Measurements from ENCODE around the gene KATNAL1. TPM values are rescaled to one million over a fixed set of nuclear protein-coding genes. Genes with fewer than 3 reads are reported as not detected.

Gene KATNAL1
- total RNA-seq, 5 donors from 2014 or later (not counting 1 experiment from before 2014, with no cell fraction given), result 4.0 to 13.8 (median 7.3) TPM

DNA sequence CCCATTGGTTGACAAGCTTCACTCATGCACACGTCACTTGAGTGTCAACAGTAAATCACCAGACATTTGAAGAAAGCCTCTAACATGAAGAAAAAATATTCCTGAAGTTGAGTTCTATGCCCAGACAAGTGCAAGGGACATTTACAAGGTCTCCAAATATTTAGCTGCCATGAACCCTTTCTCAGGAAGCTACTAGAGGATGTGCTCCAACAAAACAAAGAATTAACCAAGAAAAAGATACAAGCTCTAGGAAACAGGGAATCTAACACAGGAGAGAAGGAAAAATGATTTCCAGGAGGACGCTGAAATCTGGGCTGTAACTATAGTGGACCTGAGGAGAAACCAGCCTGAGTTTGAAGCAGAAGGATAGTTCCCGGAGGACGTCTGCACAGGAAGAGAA is 45.7 kb upstream of the KATNAL1 start:
- Mint-ChIP-seq H3K4me1 (peaks cover 26 to 33% (median 29%) of the 10 kb centered on the region in 3 donors), H3K27ac (no peak overlapping the region), H3K27me3 (no peaks in the 10 kb centered on the region), H3K9me3 (peaks cover 6 to 10% (median 7%) of the 10 kb centered on the region in 3 donors), H3K4me3 (peak overlapping the region in 1 of 3 donors; percentile 1), H3K36me3 (peaks cover 34% of the 10 kb centered on the region)
- Histone ChIP-seq H3K36me3 (ENCODE audit: control insufficient read depth in 2 of 2, extremely low read depth in 1 of 2, insufficient read depth in 1 of 2, low read length in 1 of 2) (no peaks in the 10 kb centered on the region), H3K4me1 (ENCODE audit: control insufficient read depth in 1 of 2, extremely low read depth in 1 of 2, insufficient read depth in 2 of 2, low read length in 2 of 2) (peaks cover 9 to 18% of the 10 kb centered on the region in 2 experiments), H3K9me3 (no peaks in the 10 kb centered on the region), H3K4me3 (ENCODE audit: control insufficient read depth in 1 of 2, extremely low read depth in 1 of 2, low read length in 1 of 2) (no peak overlapping the region), H3K27me3 (replicated peaks in 1 of 2; ENCODE audit: control insufficient read depth in 2 of 2, extremely low read depth in 1 of 2, insufficient read depth in 2 of 2, low read length in 1 of 2) (no peaks in the 10 kb centered on the region), H3K27ac (ENCODE audit: low read length) (no peak overlapping the region)
- ATAC-seq (replicated peaks in 1 of 4), result no peak
- ChIA-PET POLR2A (interaction anchor here in 1 of 2 donors (0.6 kb wide), 2 partner anchors 26 to 445 kb away, joined by 4 read pairs; no protein-coding TSS in a partner anchor), CTCF (interaction anchor here in 1 of 2 donors (0.6 kb wide), 1 partner anchor 66 kb away, joined by 3 read pairs; no protein-coding TSS in a partner anchor)
- DNase-seq, result no peak
- WGBS (ENCODE audit: insufficient coverage), result 100% methylated on average over 2 of the region's 4 CpGs

GRCh38 chr13:30352121-30352520 is 44.8 kb upstream of the KATNAL1 start:
- no peak overlapping the region for H3K4me3 Mint-ChIP-seq
- H3K36me3 Mint-ChIP-seq, result peaks cover 30% of the 10 kb centered on the region
- no peak for DNase-seq
- no peak for ATAC-seq (replicated peaks in 1 of 4)
- H3K27me3 Mint-ChIP-seq, result no peaks in the 10 kb centered on the region
- Histone ChIP-seq H3K27ac (ENCODE audit: low read length) (no peak overlapping the region), H3K27me3 (replicated peaks in 1 of 2; ENCODE audit: control insufficient read depth in 2 of 2, extremely low read depth in 1 of 2, insufficient read depth in 2 of 2, low read length in 1 of 2) (no peaks in the 10 kb centered on the region), H3K36me3 (ENCODE audit: control insufficient read depth in 2 of 2, extremely low read depth in 1 of 2, insufficient read depth in 1 of 2, low read length in 1 of 2) (no peaks in the 10 kb centered on the region), H3K9me3 (no peaks in the 10 kb centered on the region), H3K4me1 (ENCODE audit: control insufficient read depth in 1 of 2, extremely low read depth in 1 of 2, insufficient read depth in 2 of 2, low read length in 2 of 2) (peaks cover 12 to 27% of the 10 kb centered on the region in 2 experiments), H3K4me3 (ENCODE audit: control insufficient read depth in 1 of 2, extremely low read depth in 1 of 2, low read length in 1 of 2) (no peak overlapping the region)
- no peak overlapping the region for H3K27ac Mint-ChIP-seq
- H3K4me1 Mint-ChIP-seq, result peaks cover 34 to 40% (median 37%) of the 10 kb centered on the region in 3 donors
- 96% methylated on average over 2 of the region's 2 CpGs for WGBS (ENCODE audit: insufficient coverage)
- CTCF ChIA-PET, result interaction anchor here (0.6 to 0.7 kb wide), 3 partner anchors 38 to 141 kb away, joined by 3 to 5 read pairs (median 5); no protein-coding TSS in a partner anchor
- peaks cover 6 to 10% (median 7%) of the 10 kb centered on the region in 3 donors for H3K9me3 Mint-ChIP-seq
- POLR2A ChIA-PET, result interaction anchor here (0.6 to 0.8 kb wide), 4 partner anchors 33 to 418 kb away, joined by 3 to 4 read pairs (median 4); no protein-coding TSS in a partner anchor

DNA sequence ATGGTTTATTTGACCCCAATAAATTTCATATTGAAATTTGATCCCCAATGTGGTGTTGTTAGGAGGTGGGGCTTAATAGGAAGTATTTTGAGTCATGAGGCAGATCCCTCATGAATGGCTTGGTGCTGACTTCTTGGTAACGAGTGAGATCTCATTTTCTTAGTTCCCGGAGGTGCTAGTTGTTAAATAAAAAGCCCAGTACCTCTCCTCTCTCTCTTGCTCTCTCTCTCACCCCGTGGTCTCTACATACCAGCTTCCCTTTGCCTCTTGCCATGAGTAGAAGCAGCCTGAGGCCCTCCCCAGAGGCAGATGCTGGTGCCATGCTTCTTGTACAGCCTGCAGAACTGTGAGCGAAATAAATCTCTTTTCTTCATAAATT is 39.4 kb upstream of the KATNAL1 start:
- Histone ChIP-seq H3K4me1 (ENCODE audit: control insufficient read depth in 1 of 2, extremely low read depth in 1 of 2, insufficient read depth in 2 of 2, low read length in 2 of 2) (peaks cover 18 to 31% of the 10 kb centered on the region in 2 experiments), H3K9me3 (no peaks in the 10 kb centered on the region), H3K4me3 (ENCODE audit: control insufficient read depth in 1 of 2, extremely low read depth in 1 of 2, low read length in 1 of 2) (no peak overlapping the region), H3K27me3 (replicated peaks in 1 of 2; ENCODE audit: control insufficient read depth in 2 of 2, extremely low read depth in 1 of 2, insufficient read depth in 2 of 2, low read length in 1 of 2) (no peaks in the 10 kb centered on the region), H3K36me3 (ENCODE audit: control insufficient read depth in 2 of 2, extremely low read depth in 1 of 2, insufficient read depth in 1 of 2, low read length in 1 of 2) (no peaks in the 10 kb centered on the region), H3K27ac (ENCODE audit: low read length) (peak overlapping the region; percentile 19)
- Mint-ChIP-seq H3K9me3 (no peaks in the 10 kb centered on the region), H3K27ac (peak overlapping the region; percentile 56 to 76), H3K4me3 (peak overlapping the region; percentile 45 to 64 (median 60)), H3K36me3 (peaks cover 20% of the 10 kb centered on the region), H3K27me3 (no peaks in the 10 kb centered on the region), H3K4me1 (peaks cover 42 to 53% (median 44%) of the 10 kb centered on the region in 3 donors)
- DNase-seq, result no peak
- WGBS (ENCODE audit: insufficient coverage), result no CpG with 5 or more reads among the region's 4 CpGs
- ChIA-PET CTCF (interaction anchor here (0.7 to 1.9 kb wide), 3 partner anchors 28 to 156 kb away, joined by 3 to 5 read pairs (median 4); no protein-coding TSS in a partner anchor), POLR2A (interaction anchor here in 1 of 2 donors (0.9 kb wide), 1 partner anchor 24 kb away, joined by 3 read pairs; no protein-coding TSS in a partner anchor)
- ATAC-seq (replicated peaks in 1 of 4), result peak; percentile 56 to 66 (median 62)

- ChIA-PET POLR2A (interaction anchor here in 1 of 2 donors (0.6 to 0.9 kb wide), 2 partner anchors 25 to 60 kb away, joined by 3 read pairs; no protein-coding TSS in a partner anchor), CTCF (interaction anchor here (0.6 to 1.9 kb wide), 5 partner anchors 10 to 157 kb away, joined by 3 to 6 read pairs (median 5); no protein-coding TSS in a partner anchor)
- Histone ChIP-seq H3K27ac (ENCODE audit: low read length) (peak overlapping the region; percentile 19), H3K27me3 (replicated peaks in 1 of 2; ENCODE audit: control insufficient read depth in 2 of 2, extremely low read depth in 1 of 2, insufficient read depth in 2 of 2, low read length in 1 of 2) (no peaks in the 10 kb centered on the region), H3K9me3 (no peaks in the 10 kb centered on the region), H3K4me1 (ENCODE audit: control insufficient read depth in 1 of 2, extremely low read depth in 1 of 2, insufficient read depth in 2 of 2, low read length in 2 of 2) (peaks cover 18 to 31% of the 10 kb centered on the region in 2 experiments), H3K4me3 (ENCODE audit: control insufficient read depth in 1 of 2, extremely low read depth in 1 of 2, low read length in 1 of 2) (peak overlapping the region; percentile 9 to 61), H3K36me3 (ENCODE audit: control insufficient read depth in 2 of 2, extremely low read depth in 1 of 2, insufficient read depth in 1 of 2, low read length in 1 of 2) (no peaks in the 10 kb centered on the region)
- ATAC-seq (replicated peaks in 1 of 4) (peak; percentile 88 to 98 (median 96)), DNase-seq (peak; percentile 35 to 87 (median 60))
- Mint-ChIP-seq H3K9me3 (no peaks in the 10 kb centered on the region), H3K27me3 (no peaks in the 10 kb centered on the region), H3K36me3 (peaks cover 20% of the 10 kb centered on the region), H3K4me1 (peaks cover 42 to 52% (median 44%) of the 10 kb centered on the region in 3 donors), H3K27ac (peak overlapping the region; percentile 56 to 76), H3K4me3 (peak overlapping the region; percentile 45 to 64 (median 60))
- 30% methylated on average over 5 of the region's 5 CpGs for WGBS (ENCODE audit: insufficient coverage)
Measured at GRCh38 chr13:30346153-30346788, 38.9 kb upstream of the KATNAL1 start.

GRCh38 chr13:30345426-30346100 is 38.2 kb upstream of the KATNAL1 start:
- no peak overlapping the region for H3K27ac Mint-ChIP-seq

More at GRCh38 chr13:30345426-30346100, 38.2 kb upstream of the KATNAL1 start:
- ATAC-seq (replicated peaks in 1 of 4), result no peak
- Mint-ChIP-seq H3K9me3 (no peaks in the 10 kb centered on the region), H3K4me1 (peaks cover 42 to 52% (median 44%) of the 10 kb centered on the region in 3 donors), H3K4me3 (peak overlapping the region in 1 of 3 donors; percentile 64), H3K36me3 (peaks cover 27% of the 10 kb centered on the region), H3K27me3 (no peaks in the 10 kb centered on the region)
- peaks cover 18 to 31% of the 10 kb centered on the region in 2 experiments for H3K4me1 ChIP-seq (ENCODE audit: control insufficient read depth in 1 of 2, extremely low read depth in 1 of 2, insufficient read depth in 2 of 2, low read length in 2 of 2)
- ChIA-PET CTCF (interaction anchor here in 1 of 2 donors (0.6 to 1.9 kb wide), 4 partner anchors 10 to 84 kb away, joined by 4 to 6 read pairs (median 6); no protein-coding TSS in a partner anchor), POLR2A (interaction anchor here in 1 of 2 donors (0.6 kb wide), 1 partner anchor 61 kb away, joined by 3 read pairs; no protein-coding TSS in a partner anchor)
- no peaks in the 10 kb centered on the region for H3K36me3 ChIP-seq (ENCODE audit: control insufficient read depth in 2 of 2, extremely low read depth in 1 of 2, insufficient read depth in 1 of 2, low read length in 1 of 2)
- no peaks in the 10 kb centered on the region for H3K27me3 ChIP-seq (replicated peaks in 1 of 2; ENCODE audit: control insufficient read depth in 2 of 2, extremely low read depth in 1 of 2, insufficient read depth in 2 of 2, low read length in 1 of 2)
- no CpG with 5 or more reads among the region's 1 CpG for WGBS (ENCODE audit: insufficient coverage)
- no peaks in the 10 kb centered on the region for H3K9me3 ChIP-seq
- DNase-seq, result no peak
- peak overlapping the region in 1 of 2 donors; percentile 61 for H3K4me3 ChIP-seq (ENCODE audit: control insufficient read depth in 1 of 2, extremely low read depth in 1 of 2, low read length in 1 of 2)
- no peak overlapping the region for H3K27ac ChIP-seq (ENCODE audit: low read length)

Measured in T-cell (primary cell).